Left lung (tissue), 10 donors: ENCODE results near the gene ELOA. TPM values are rescaled to one million over a fixed set of nuclear protein-coding genes. Genes with fewer than 3 reads are reported as not detected.

Experiments
- ATAC-seq: fragments of 200-7000 bp; cut with Tn5 transposase; one replicate; pipeline ENCODE4 v1.9.1; 2020; ENCODE audit warnings: moderate library complexity
- DNase-seq, 4 donors: peaks; one replicate each; pipeline ENCODE4 v3.0.0-alpha.2; 2013 to 2020
- H3K27ac ChIP-seq, 2 donors: fragments of 200-600 bp; sonication (generic) in 1 of 2; one replicate each; pipeline versions ENCODE4 v1.5.0 to v1.8.0; 2020 to 2021
- H3K27me3 ChIP-seq, 2 donors: fragments of 200-600 bp; sonication (generic) in 1 of 2; one replicate each; pipeline versions ENCODE4 v1.5.0 to v1.8.0; 2020 to 2021
- H3K36me3 ChIP-seq, 2 donors: fragments of 200-600 bp; sonication (generic) in 1 of 2; one replicate each; pipeline versions ENCODE4 v1.5.0 to v1.8.0; 2020 to 2021
- H3K4me1 ChIP-seq, 2 donors: fragments of 200-600 bp; one replicate each; pipeline ENCODE4 v1.8.0; 2021
- H3K4me3 ChIP-seq, 2 donors: fragments of 200-600 bp; sonication (generic) in 1 of 2; one replicate each; pipeline versions ENCODE4 v1.5.0 to v1.8.0; 2020 to 2021; ENCODE audit warnings: mild to moderate bottlenecking in 1 of 2
- H3K9me3 ChIP-seq, 2 donors: fragments of 200-600 bp; sonication (generic) in 1 of 2; one replicate each; pipeline versions ENCODE4 v1.5.0 to v1.8.0; 2020 to 2021
- CTCF ChIP-seq, 2 donors: fragments of 200-600 bp; sonication (generic) in 1 of 2; IDR thresholded peaks; one replicate each; pipeline versions ENCODE4 v1.5.0 to v1.8.0; 2021; ENCODE audit warnings: antibody characterized with exemption in 2 of 2
- intact Hi-C, 2 donors: fragments of 100-400 bp; cut with DNase I; formaldehyde crosslinking; loops; one replicate each; pipeline versions ENCODE4 v1.11.2 to v1.14.2; 2022
- polyA plus RNA-seq, 6 donors: library from polyadenylated mRNA; unstranded; fragments of 120-200 nt; gene quantifications; one replicate each; pipeline ENCODE4 v1.2.1, GENCODE V29; 2013; ENCODE audit not compliant: insufficient read length in 6 of 6
- total RNA-seq, 2 donors: library from RNA; stranded (reverse); fragmentation: NEBNext Ultra II Directional; extraction: Animal tissue kit (Norgen Biotek cat#: 25700); gene quantifications; one replicate each; pipeline ENCODE4 v1.2.1, GENCODE V29; 2021
- donor health status: DM: no; HTN: yes; CAD: no.
- donor health status: DM: no; HTN: no; CAD: no.

The ELOA gene
- total and polyA plus RNA-seq, 8 donors, result 41.4 to 50.3 (median 46.4) TPM

GRCh38 chr1:23803674-23804073, 60.4 kb downstream of the ELOA start:
- intact Hi-C loops, result no loop called here
- H3K27me3 ChIP-seq, result no peaks in the 10 kb centered on the region
- DNase-seq (no peak), ATAC-seq (no peak)
- no peak for TF ChIP-seq CTCF (IDR thresholded peaks at IDR 0.05)
- H3K36me3 ChIP-seq, result peaks cover 0 to 21% of the 10 kb centered on the region in 2 donors
- H3K9me3 ChIP-seq, result no peaks in the 10 kb centered on the region
- no peak overlapping the region for H3K27ac ChIP-seq
- H3K4me1 ChIP-seq, result peaks cover 14 to 33% of the 10 kb centered on the region in 2 donors
- no peak overlapping the region for H3K4me3 ChIP-seq

- Histone ChIP-seq H3K27ac (no peak overlapping the region), H3K27me3 (no peaks in the 10 kb centered on the region), H3K4me3 (no peak overlapping the region), H3K36me3 (peaks cover 0 to 21% of the 10 kb centered on the region in 2 donors), H3K9me3 (no peaks in the 10 kb centered on the region), H3K4me1 (peaks cover 11 to 27% of the 10 kb centered on the region in 2 donors)
- TF ChIP-seq CTCF (IDR thresholded peaks at IDR 0.05), result no peak
- intact Hi-C loops, result no loop called here
- ATAC-seq, result no peak
- no peak for DNase-seq
Measured at GRCh38 chr1:23804183-23804835, 61.0 kb downstream of the ELOA start.

- ATAC-seq, result no peak
- no peak overlapping the region for H3K4me3 ChIP-seq
- TF ChIP-seq CTCF (IDR thresholded peaks at IDR 0.05), result no peak
- intact Hi-C loops, result no loop called here
- DNase-seq, result no peak
- no peak overlapping the region for H3K27ac ChIP-seq
- no peaks in the 10 kb centered on the region for H3K9me3 ChIP-seq
- H3K36me3 ChIP-seq, result peaks cover 0 to 21% of the 10 kb centered on the region in 2 donors
- peaks cover 6 to 26% of the 10 kb centered on the region in 2 donors for H3K4me1 ChIP-seq
- no peaks in the 10 kb centered on the region for H3K27me3 ChIP-seq
Measured at GRCh38 chr1:23805025-23805424, 61.8 kb downstream of the ELOA start.

DNA sequence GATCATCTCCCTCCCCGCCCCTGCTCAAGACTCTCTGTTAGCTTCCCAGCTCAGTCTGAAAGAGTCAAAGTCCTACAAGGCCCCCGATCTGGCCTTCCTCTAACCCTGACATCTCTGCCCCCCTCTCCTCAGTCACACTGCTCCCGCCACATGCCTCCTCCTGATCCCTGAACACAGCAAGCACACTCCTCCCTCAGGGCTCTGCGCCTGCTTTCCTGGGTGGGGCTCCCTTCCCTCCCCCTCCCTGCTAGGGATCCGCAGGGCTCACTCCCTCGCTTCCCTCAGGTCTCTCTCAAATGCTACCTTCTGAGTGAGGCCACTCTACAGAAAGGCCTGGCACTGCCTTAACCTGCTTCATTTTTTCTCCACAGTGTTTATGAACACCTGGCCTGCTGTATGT, 63.0 kb downstream of the ELOA start:
- no peak overlapping the region for H3K4me3 ChIP-seq
- ATAC-seq, result no peak
- no peak for TF ChIP-seq CTCF (IDR thresholded peaks at IDR 0.05)
- H3K9me3 ChIP-seq, result no peaks in the 10 kb centered on the region
- H3K4me1 ChIP-seq, result peaks cover 4 to 36% of the 10 kb centered on the region in 2 donors
- no peaks in the 10 kb centered on the region for H3K27me3 ChIP-seq
- peaks cover 0 to 23% of the 10 kb centered on the region in 2 donors for H3K36me3 ChIP-seq
- intact Hi-C loops, result no loop called here
- no peak for DNase-seq
- no peak overlapping the region for H3K27ac ChIP-seq

- no peak for TF ChIP-seq CTCF (IDR thresholded peaks at IDR 0.05)
- DNase-seq, result no peak
- Histone ChIP-seq H3K9me3 (no peaks in the 10 kb centered on the region), H3K27me3 (no peaks in the 10 kb centered on the region), H3K4me1 (peaks cover 0 to 32% of the 10 kb centered on the region in 2 donors), H3K4me3 (no peak overlapping the region), H3K36me3 (peaks cover 0 to 35% of the 10 kb centered on the region in 2 donors), H3K27ac (peak overlapping the region in 1 of 2 donors; percentile 41)
- ATAC-seq, result no peak
- intact Hi-C loops, result no loop called here
Measured at GRCh38 chr1:23807453-23807852, 64.2 kb downstream of the ELOA start.
